Upper lobe of right lung (tissue), 1 donor: ENCODE data around the gene CERK. TPM values are rescaled to one million over a fixed set of nuclear protein-coding genes. Genes with fewer than 3 reads are reported as not detected.

Source experiments
- ATAC-seq: fragments of 200-7000 bp; cut with Tn5 transposase; one replicate; pipeline ENCODE4 v1.9.1; 2020; ENCODE audit warnings: mild to moderate bottlenecking, moderate library complexity
- DNase-seq: peaks from one replicate; pipeline ENCODE4 v3.0.0-alpha.2; 2020
- H3K27ac ChIP-seq: fragments of 200-600 bp; one replicate; pipeline ENCODE4 v1.8.0; 2022
- H3K27me3 ChIP-seq: fragments of 200-600 bp; one replicate; pipeline ENCODE4 v1.8.0; 2022; ENCODE audit warnings: mild to moderate bottlenecking
- H3K36me3 ChIP-seq: fragments of 200-600 bp; one replicate; pipeline ENCODE4 v1.8.0; 2022
- H3K4me1 ChIP-seq: fragments of 200-600 bp; one replicate; pipeline ENCODE4 v1.8.0; 2022
- H3K4me3 ChIP-seq: fragments of 200-600 bp; one replicate; pipeline ENCODE4 v1.8.0; 2022; ENCODE audit warnings: mild to moderate bottlenecking
- H3K9me3 ChIP-seq: fragments of 200-600 bp; one replicate; pipeline ENCODE4 v1.8.0; 2022
- CTCF ChIP-seq: fragments of 200-600 bp; IDR thresholded peaks from one replicate; pipeline ENCODE4 v1.8.0; 2022; ENCODE audit warnings: antibody characterized with exemption
- intact Hi-C: fragments of 100-400 bp; cut with DNase I; formaldehyde crosslinking; loops from one replicate; pipeline ENCODE4 v1.11.0; 2022
- total RNA-seq: library from RNA; stranded (reverse); fragmentation: NEBNext Ultra II Directional; extraction: Animal tissue kit (Norgen Biotek cat#: 25700); gene quantifications from one replicate; pipeline ENCODE4 v1.2.1, GENCODE V29; 2021
- donor health status: DM: no; HTN: yes; CAD: no; lungs with severe emphysema.

Gene CERK
- total RNA-seq, 1 donor from 2014 or later = 28.1 TPM

- Histone ChIP-seq H3K27ac (no peak overlapping the region), H3K4me1 (no peaks in the 10 kb centered on the region), H3K9me3 (no peaks in the 10 kb centered on the region), H3K27me3 (no peaks in the 10 kb centered on the region), H3K4me3 (no peak overlapping the region), H3K36me3 (peaks cover 94% of the 10 kb centered on the region)
- DNase-seq (no peak), ATAC-seq (no peak)
- TF ChIP-seq CTCF = no peak
- intact Hi-C loops = no loop called here
These were observed 41.4 kb downstream of the CERK start for GRCh38 chr22:46696614-46697013.

GRCh38 chr22:46696229-46696518 lies 41.9 kb downstream of the CERK start:
- H3K9me3 ChIP-seq = no peaks in the 10 kb centered on the region
- H3K27me3 ChIP-seq = no peaks in the 10 kb centered on the region
- no peak overlapping the region for H3K4me3 ChIP-seq
- DNase-seq (no peak), ATAC-seq (peak; percentile 69)
- peaks cover 94% of the 10 kb centered on the region for H3K36me3 ChIP-seq
- H3K27ac ChIP-seq = no peak overlapping the region
- intact Hi-C loops = no loop called here
- no peaks in the 10 kb centered on the region for H3K4me1 ChIP-seq
- TF ChIP-seq CTCF = no peak

- H3K36me3 ChIP-seq = peaks cover 94% of the 10 kb centered on the region
- no peak for ATAC-seq
- intact Hi-C loops = no loop called here
- no peaks in the 10 kb centered on the region for H3K27me3 ChIP-seq
- H3K9me3 ChIP-seq = no peaks in the 10 kb centered on the region
- no peak overlapping the region for H3K4me3 ChIP-seq
- no peaks in the 10 kb centered on the region for H3K4me1 ChIP-seq
- DNase-seq = no peak
- no peak for TF ChIP-seq CTCF
- H3K27ac ChIP-seq = no peak overlapping the region
These were observed 42.5 kb downstream of the CERK start for GRCh38 chr22:46695346-46696228.

- peaks cover 94% of the 10 kb centered on the region for H3K36me3 ChIP-seq
- intact Hi-C loops = no loop called here
- H3K27me3 ChIP-seq = no peaks in the 10 kb centered on the region
- no peak for ATAC-seq
- no peaks in the 10 kb centered on the region for H3K4me1 ChIP-seq
- H3K27ac ChIP-seq = no peak overlapping the region
- H3K9me3 ChIP-seq = no peaks in the 10 kb centered on the region
- no peak overlapping the region for H3K4me3 ChIP-seq
- no peak for DNase-seq
- TF ChIP-seq CTCF = no peak
These were observed 43.5 kb downstream of the CERK start for GRCh38 chr22:46694416-46695170.

GRCh38 chr22:46693634-46694415 lies 44.2 kb downstream of the CERK start:
- no peak for TF ChIP-seq CTCF
- no peak for ATAC-seq
- DNase-seq = no peak
- no peaks in the 10 kb centered on the region for H3K27me3 ChIP-seq
- H3K36me3 ChIP-seq = peaks cover 93% of the 10 kb centered on the region
- intact Hi-C loops = no loop called here
- no peak overlapping the region for H3K4me3 ChIP-seq
- H3K27ac ChIP-seq = no peak overlapping the region
- no peaks in the 10 kb centered on the region for H3K9me3 ChIP-seq
- H3K4me1 ChIP-seq = no peaks in the 10 kb centered on the region
